ENCODE data around the gene ZNF101.

The ZNF101 gene

GRCh38 chr19:19711934-19712828 is 43.5 kb downstream of the ZNF101 start:
- DNase-seq (ENCODE audit: low read depth), result no peak

GRCh38 chr19:19719798-19720197 is 51.2 kb downstream of the ZNF101 start:
- no peak for DNase-seq (ENCODE audit: low read depth)

- no peak for DNase-seq (ENCODE audit: low read depth)
Measured at GRCh38 chr19:19721896-19722295, 53.3 kb downstream of the ZNF101 start.

- DNase-seq (ENCODE audit: low read depth), result peak; percentile 86
Measured at GRCh38 chr19:19732579-19733501, 64.2 kb downstream of the ZNF101 start, which contains the start of gene ZNF14. Gene ZNF14, minus strand, starts transcription at chr19:19733112. Its CDS starts 154 bp downstream, at chr19:19732958.

Data from activated T-cell treated with anti-CD3 and anti-CD28 coated beads for 48 hours (primary cell).